Neural cell (in vitro differentiated cells): Measurements from ENCODE around the gene KLHDC4. TPM values are rescaled to one million over a fixed set of nuclear protein-coding genes. Genes with fewer than 3 reads are reported as not detected.
"Not testable (repeated sequence)": the region's sequence is repeated elsewhere in the genome, so short reads cannot be mapped to it uniquely, and the experiment has no call there.

ENCODE experiments used
- H2AFZ ChIP-seq: fragments of 200-600, 300-800 bp; sonication (generic), shearing (Covaris generic); 2 replicates; pipeline ENCODE4 v1.6.0; 2014; ENCODE audit warnings: low read depth, mild to moderate bottlenecking, antibody characterized with exemption, low read length, moderate library complexity
- H3F3A ChIP-seq: fragments of 200-600 bp; shearing (Covaris generic); 2 replicates; pipeline ENCODE4 v1.6.1; 2016; ENCODE audit warnings: mild to moderate bottlenecking, moderate library complexity, mixed read lengths, antibody characterized with exemption, low read length; ENCODE audit not compliant: insufficient read depth, poor library complexity, severe bottlenecking
- H3K27ac ChIP-seq: fragments of 200-600, 300-800 bp; sonication (generic), shearing (Covaris generic); 2 replicates; pipeline ENCODE4 v1.5.1; 2014; ENCODE audit warnings: mild to moderate bottlenecking, low read length, moderate library complexity
- H3K27me3 ChIP-seq: fragments of 300-800, 200-600 bp; sonication (generic), shearing (Covaris generic); 2 replicates; pipeline ENCODE4 v1.6.0; 2014; ENCODE audit warnings: mild to moderate bottlenecking, low read depth, low read length, moderate library complexity; ENCODE audit not compliant: insufficient read depth
- H3K36me3 ChIP-seq: fragments of 300-800, 200-600 bp; sonication (generic), shearing (Covaris generic); 2 replicates; pipeline ENCODE4 v1.5.1; 2014; ENCODE audit warnings: mild to moderate bottlenecking, antibody characterized with exemption, low read length, moderate library complexity; ENCODE audit not compliant: insufficient read depth
- H3K4me2 ChIP-seq: fragments of 300-800, 200-600 bp; sonication (generic), shearing (Covaris generic); 2 replicates; pipeline ENCODE4 v1.6.0; 2014; ENCODE audit warnings: mild to moderate bottlenecking, low read length
- H3K4me3 ChIP-seq: fragments of 300-800, 200-600 bp; sonication (generic), shearing (Covaris generic); 2 replicates; pipeline ENCODE4 v1.5.1; 2014; ENCODE audit warnings: mild to moderate bottlenecking, low read length, moderate library complexity
- H3K79me2 ChIP-seq: fragments of 200-600 bp; shearing (Covaris generic); replicated peaks from 2 replicates; pipeline ENCODE4 v1.6.0; 2014; ENCODE audit warnings: mild to moderate bottlenecking, low read length, moderate library complexity; ENCODE audit not compliant: insufficient read depth
- H3K9ac ChIP-seq: fragments of 300-800, 200-600 bp; sonication (generic), shearing (Covaris generic); 2 replicates; pipeline ENCODE4 v1.6.1; 2016; ENCODE audit warnings: mild to moderate bottlenecking, low read length, mixed read lengths
- H3K9me2 ChIP-seq: fragments of 200-600 bp; shearing (Covaris generic); 2 replicates; pipeline ENCODE4 v1.6.1; 2016; ENCODE audit warnings: mild to moderate bottlenecking, low read length, mixed read lengths; ENCODE audit not compliant: insufficient read depth
- H3K9me3 ChIP-seq: fragments of 200-600, 300-800 bp; sonication (generic), shearing (Covaris generic); 2 replicates; pipeline ENCODE4 v1.6.1; 2016; ENCODE audit warnings: mild to moderate bottlenecking, mixed run types, low read length, moderate library complexity, mixed read lengths
- H4K20me1 ChIP-seq: fragments of 200-600 bp; shearing (Covaris generic); 2 replicates; pipeline ENCODE4 v1.6.1; 2016; ENCODE audit warnings: mild to moderate bottlenecking, mixed run types; ENCODE audit not compliant: insufficient read depth
- EP300 ChIP-seq: fragments of 450-650 bp; conservative IDR thresholded peaks from 2 replicates; pipeline ENCODE4 v1.6.1; 2014; ENCODE audit warnings: antibody characterized with exemption, mild to moderate bottlenecking, moderate library complexity; ENCODE audit not compliant: poor library complexity, severe bottlenecking
- EZH2 ChIP-seq: fragments of 200-600, 300-800 bp; shearing (Covaris generic), sonication (generic); IDR thresholded peaks from 2 replicates; pipeline ENCODE4 v1.6.1; 2014; ENCODE audit warnings: antibody characterized with exemption, low read length, borderline replicate concordance, mild to moderate bottlenecking; ENCODE audit not compliant: insufficient read depth, poor library complexity, severe bottlenecking
- MXI1 ChIP-seq: fragments of 450-650 bp; conservative IDR thresholded peaks from 2 replicates; pipeline ENCODE4 v1.6.1; 2014; ENCODE audit warnings: antibody characterized with exemption, mild to moderate bottlenecking; ENCODE audit not compliant: poor library complexity, severe bottlenecking
- POLR2AphosphoS5 ChIP-seq: IDR thresholded peaks from 2 replicates; pipeline ENCODE4 v1.6.1; 2012
- RAD21 ChIP-seq: fragments of 450-650 bp; conservative IDR thresholded peaks from 2 replicates; pipeline ENCODE4 v1.6.1; 2014; ENCODE audit warnings: antibody characterized with exemption, mild to moderate bottlenecking, moderate library complexity
- REST ChIP-seq: IDR thresholded peaks from 2 replicates; pipeline ENCODE4 v1.6.1; 2012; ENCODE audit warnings: borderline replicate concordance
- SMC3 ChIP-seq: fragments of 450-650 bp; conservative IDR thresholded peaks from 2 replicates; pipeline ENCODE4 v1.6.1; 2014; ENCODE audit warnings: antibody characterized with exemption, mild to moderate bottlenecking, moderate library complexity; ENCODE audit not compliant: poor library complexity
- TAF1 ChIP-seq: IDR thresholded peaks from 2 replicates; pipeline ENCODE4 v1.6.1; 2012; ENCODE audit warnings: low read depth
- polyA plus RNA-seq: library from polyadenylated mRNA; depleted of rRNA; stranded (reverse); fragments of >200 nt; gene quantifications from 2 replicates; pipeline ENCODE4 v1.2.3, GENCODE V29; 2014
- TF ChIP-seq, protein P1 (sequence below): fragments of 450-650 bp; IDR thresholded peaks from 2 replicates; pipeline ENCODE4 v1.5.1; 2014; ENCODE audit warnings: antibody characterized with exemption, mild to moderate bottlenecking, moderate library complexity; ENCODE audit not compliant: poor library complexity, severe bottlenecking

KLHDC4 gene
- polyA plus RNA-seq, 1 donor from 2014 or later, result 27.5 TPM

- not testable (repeated sequence) for H3K9me2 ChIP-seq, H2AFZ ChIP-seq, H3K36me3 ChIP-seq, H3K9me3 ChIP-seq, H3K4me2 ChIP-seq, H3F3A ChIP-seq, H3K79me2 ChIP-seq, H3K9ac ChIP-seq, H3K27ac ChIP-seq, H3K27me3 ChIP-seq, H3K4me3 ChIP-seq, H4K20me1 ChIP-seq
These were observed 47.0 kb downstream of the KLHDC4 start for GRCh38 chr16:87718831-87719230.

DNA sequence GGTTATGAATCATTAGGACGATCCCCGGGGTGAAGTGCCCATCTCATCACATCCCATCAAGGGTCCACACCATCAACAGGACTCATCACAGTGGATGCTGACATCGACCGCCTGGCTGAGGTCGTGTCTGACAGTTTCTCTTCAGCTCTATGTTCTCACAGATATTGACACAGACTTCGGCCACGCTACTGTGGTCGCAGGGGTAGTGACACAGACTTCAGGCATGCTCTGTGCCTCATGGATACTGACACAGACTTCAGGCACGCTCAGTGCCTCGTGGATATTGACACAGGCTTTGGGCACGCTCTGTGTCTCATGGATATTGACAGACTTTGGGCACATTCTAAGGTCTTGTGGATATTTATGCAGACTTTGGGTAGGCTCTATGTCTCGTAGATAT lies 50.1 kb downstream of the KLHDC4 start:
- H3K36me3 ChIP-seq, result no peaks in the 10 kb centered on the region

More for the DNA sequence above, 50.1 kb downstream of the KLHDC4 start:
- H4K20me1 ChIP-seq, result no peaks in the 10 kb centered on the region
- no peaks in the 10 kb centered on the region for H3K79me2 ChIP-seq
- H2AFZ ChIP-seq, result no peak overlapping the region
- H3K4me2 ChIP-seq, result no peak overlapping the region
- TF ChIP-seq TAF1 (no peak), EP300 (no peak), EZH2 (no peak), RAD21 (no peak), MXI1 (no peak), REST (no peak), POLR2AphosphoS5 (no peak), SMC3 (no peak)
- TF ChIP-seq, protein P1, sequence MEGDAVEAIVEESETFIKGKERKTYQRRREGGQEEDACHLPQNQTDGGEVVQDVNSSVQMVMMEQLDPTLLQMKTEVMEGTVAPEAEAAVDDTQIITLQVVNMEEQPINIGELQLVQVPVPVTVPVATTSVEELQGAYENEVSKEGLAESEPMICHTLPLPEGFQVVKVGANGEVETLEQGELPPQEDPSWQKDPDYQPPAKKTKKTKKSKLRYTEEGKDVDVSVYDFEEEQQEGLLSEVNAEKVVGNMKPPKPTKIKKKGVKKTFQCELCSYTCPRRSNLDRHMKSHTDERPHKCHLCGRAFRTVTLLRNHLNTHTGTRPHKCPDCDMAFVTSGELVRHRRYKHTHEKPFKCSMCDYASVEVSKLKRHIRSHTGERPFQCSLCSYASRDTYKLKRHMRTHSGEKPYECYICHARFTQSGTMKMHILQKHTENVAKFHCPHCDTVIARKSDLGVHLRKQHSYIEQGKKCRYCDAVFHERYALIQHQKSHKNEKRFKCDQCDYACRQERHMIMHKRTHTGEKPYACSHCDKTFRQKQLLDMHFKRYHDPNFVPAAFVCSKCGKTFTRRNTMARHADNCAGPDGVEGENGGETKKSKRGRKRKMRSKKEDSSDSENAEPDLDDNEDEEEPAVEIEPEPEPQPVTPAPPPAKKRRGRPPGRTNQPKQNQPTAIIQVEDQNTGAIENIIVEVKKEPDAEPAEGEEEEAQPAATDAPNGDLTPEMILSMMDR, result no peak
- H3K27me3 ChIP-seq, result no peaks in the 10 kb centered on the region
- H3K4me3 ChIP-seq, result no peak overlapping the region
- no peaks in the 10 kb centered on the region for H3K9me2 ChIP-seq
- no peak overlapping the region for H3K27ac ChIP-seq
- no peaks in the 10 kb centered on the region for H3F3A ChIP-seq
- H3K9ac ChIP-seq, result no peak overlapping the region
- no peaks in the 10 kb centered on the region for H3K9me3 ChIP-seq
